Measurements from ENCODE around the gene UBD.

The UBD gene

DNA sequence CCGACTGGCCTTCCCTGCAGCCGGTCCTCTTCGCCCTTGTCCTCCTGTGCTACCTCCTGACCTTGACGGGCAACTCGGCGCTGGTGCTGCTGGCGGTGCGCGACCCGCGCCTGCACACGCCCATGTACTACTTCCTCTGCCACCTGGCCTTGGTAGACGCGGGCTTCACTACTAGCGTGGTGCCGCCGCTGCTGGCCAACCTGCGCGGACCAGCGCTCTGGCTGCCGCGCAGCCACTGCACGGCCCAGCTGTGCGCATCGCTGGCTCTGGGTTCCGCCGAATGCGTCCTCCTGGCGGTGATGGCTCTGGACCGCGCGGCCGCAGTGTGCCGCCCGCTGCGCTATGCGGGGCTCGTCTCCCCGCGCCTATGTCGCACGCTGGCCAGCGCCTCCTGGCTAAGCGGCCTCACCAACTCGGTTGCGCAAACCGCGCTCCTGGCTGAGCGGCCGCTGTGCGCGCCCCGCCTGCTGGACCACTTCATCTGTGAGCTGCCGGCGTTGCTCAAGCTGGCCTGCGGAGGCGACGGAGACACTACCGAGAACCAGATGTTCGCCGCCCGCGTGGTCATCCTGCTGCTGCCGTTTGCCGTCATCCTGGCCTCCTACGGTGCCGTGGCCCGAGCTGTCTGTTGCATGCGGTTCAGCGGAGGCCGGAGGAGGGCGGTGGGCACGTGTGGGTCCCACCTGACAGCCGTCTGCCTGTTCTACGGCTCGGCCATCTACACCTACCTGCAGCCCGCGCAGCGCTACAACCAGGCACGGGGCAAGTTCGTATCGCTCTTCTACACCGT is 6.1 kb downstream of the UBD start (continued):
- TF ChIP-seq, protein P1, sequence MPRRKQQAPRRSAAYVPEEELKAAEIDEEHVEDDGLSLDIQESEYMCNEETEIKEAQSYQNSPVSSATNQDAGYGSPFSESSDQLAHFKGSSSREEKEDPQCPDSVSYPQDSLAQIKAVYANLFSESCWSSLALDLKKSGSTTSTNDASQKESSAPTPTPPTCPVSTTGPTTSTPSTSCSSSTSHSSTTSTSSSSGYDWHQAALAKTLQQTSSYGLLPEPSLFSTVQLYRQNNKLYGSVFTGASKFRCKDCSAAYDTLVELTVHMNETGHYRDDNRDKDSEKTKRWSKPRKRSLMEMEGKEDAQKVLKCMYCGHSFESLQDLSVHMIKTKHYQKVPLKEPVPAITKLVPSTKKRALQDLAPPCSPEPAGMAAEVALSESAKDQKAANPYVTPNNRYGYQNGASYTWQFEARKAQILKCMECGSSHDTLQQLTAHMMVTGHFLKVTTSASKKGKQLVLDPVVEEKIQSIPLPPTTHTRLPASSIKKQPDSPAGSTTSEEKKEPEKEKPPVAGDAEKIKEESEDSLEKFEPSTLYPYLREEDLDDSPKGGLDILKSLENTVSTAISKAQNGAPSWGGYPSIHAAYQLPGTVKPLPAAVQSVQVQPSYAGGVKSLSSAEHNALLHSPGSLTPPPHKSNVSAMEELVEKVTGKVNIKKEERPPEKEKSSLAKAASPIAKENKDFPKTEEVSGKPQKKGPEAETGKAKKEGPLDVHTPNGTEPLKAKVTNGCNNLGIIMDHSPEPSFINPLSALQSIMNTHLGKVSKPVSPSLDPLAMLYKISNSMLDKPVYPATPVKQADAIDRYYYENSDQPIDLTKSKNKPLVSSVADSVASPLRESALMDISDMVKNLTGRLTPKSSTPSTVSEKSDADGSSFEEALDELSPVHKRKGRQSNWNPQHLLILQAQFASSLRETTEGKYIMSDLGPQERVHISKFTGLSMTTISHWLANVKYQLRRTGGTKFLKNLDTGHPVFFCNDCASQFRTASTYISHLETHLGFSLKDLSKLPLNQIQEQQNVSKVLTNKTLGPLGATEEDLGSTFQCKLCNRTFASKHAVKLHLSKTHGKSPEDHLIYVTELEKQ (tag by site-specific recombination; IDR thresholded peaks at IDR 0.05; ENCODE audit: borderline replicate concordance) = no peak
- TF ChIP-seq, protein P2, sequence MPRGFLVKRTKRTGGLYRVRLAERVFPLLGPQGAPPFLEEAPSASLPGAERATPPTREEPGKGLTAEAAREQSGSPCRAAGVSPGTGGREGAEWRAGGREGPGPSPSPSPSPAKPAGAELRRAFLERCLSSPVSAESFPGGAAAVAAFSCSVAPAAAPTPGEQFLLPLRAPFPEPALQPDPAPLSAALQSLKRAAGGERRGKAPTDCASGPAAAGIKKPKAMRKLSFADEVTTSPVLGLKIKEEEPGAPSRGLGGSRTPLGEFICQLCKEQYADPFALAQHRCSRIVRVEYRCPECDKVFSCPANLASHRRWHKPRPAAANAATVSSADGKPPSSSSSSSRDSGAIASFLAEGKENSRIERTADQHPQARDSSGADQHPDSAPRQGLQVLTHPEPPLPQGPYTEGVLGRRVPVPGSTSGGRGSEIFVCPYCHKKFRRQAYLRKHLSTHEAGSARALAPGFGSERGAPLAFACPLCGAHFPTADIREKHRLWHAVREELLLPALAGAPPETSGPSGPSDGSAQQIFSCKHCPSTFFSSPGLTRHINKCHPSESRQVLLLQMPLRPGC (tag by site-specific recombination; IDR thresholded peaks at IDR 0.05) = no peak
- TF ChIP-seq, protein P3, sequence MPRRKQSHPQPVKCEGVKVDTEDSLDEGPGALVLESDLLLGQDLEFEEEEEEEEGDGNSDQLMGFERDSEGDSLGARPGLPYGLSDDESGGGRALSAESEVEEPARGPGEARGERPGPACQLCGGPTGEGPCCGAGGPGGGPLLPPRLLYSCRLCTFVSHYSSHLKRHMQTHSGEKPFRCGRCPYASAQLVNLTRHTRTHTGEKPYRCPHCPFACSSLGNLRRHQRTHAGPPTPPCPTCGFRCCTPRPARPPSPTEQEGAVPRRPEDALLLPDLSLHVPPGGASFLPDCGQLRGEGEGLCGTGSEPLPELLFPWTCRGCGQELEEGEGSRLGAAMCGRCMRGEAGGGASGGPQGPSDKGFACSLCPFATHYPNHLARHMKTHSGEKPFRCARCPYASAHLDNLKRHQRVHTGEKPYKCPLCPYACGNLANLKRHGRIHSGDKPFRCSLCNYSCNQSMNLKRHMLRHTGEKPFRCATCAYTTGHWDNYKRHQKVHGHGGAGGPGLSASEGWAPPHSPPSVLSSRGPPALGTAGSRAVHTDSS (tag by site-specific recombination; IDR thresholded peaks at IDR 0.05) = no peak
- no peak for TF ChIP-seq ZNF623 (tag by site-specific recombination; IDR thresholded peaks at IDR 0.05)
- TF ChIP-seq ZNF555 (tag by site-specific recombination; conservative IDR thresholded peaks at IDR 0.05) = no peak
- no peak for TF ChIP-seq ZNF544 (tag by site-specific recombination; IDR thresholded peaks at IDR 0.05)
- TF ChIP-seq ZIC2 (tag by site-specific recombination; IDR thresholded peaks at IDR 0.05) = peak; percentile 93

DNA sequence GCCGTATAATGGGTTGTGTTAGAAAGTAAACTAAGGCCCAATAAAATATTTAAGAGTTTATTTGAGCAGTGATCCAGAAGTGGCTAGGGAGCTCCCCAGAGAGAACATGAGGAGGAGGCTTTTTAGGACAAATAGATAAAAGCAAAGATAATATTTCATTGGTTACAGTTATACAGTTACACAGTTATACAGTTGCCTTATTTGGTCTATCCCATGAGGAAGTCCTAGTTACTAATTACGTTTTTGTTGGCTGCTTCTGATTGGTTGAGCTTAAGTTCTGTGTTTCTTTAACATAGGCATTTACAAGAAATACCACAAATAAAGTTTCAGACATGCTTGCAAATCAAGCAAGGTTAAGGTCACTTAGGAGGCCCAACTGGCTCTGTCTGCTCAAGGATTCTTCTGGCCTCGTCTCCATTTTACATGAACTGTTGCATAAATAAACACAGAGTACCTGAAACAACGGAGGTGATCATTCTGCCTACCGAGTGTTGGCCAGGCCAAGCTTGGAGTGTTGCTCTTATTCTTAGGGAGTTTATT is 7.0 kb downstream of the UBD start:
- POLR2A ChIA-PET = no interaction called here
- TF ChIP-seq OSR2 (tag by site-specific recombination; IDR thresholded peaks at IDR 0.05) (peak; percentile 29; the same call in 1 of the 2 replicates), ZNF623 (tag by site-specific recombination; IDR thresholded peaks at IDR 0.05) (no peak), FEZF1 (tag by site-specific recombination; IDR thresholded peaks at IDR 0.05) (peak; percentile 52), REPIN1 (tag by site-specific recombination; IDR thresholded peaks at IDR 0.05; ENCODE audit: low read depth) (no peak), GLI2 (tag by site-specific recombination; IDR thresholded peaks at IDR 0.05; ENCODE audit: borderline replicate concordance, low read depth) (no peak), WT1 (tag by site-specific recombination; IDR thresholded peaks at IDR 0.05) (peak; percentile 59; the same call in 1 of the 2 replicates), ZNF140 (tag by site-specific recombination; IDR thresholded peaks at IDR 0.05) (no peak), MYNN (tag by site-specific recombination; IDR thresholded peaks at IDR 0.05; ENCODE audit: borderline replicate concordance) (no peak), IKZF3 (tag by site-specific recombination; IDR thresholded peaks at IDR 0.05) (peak; percentile 35; the same call in 1 of the 2 replicates), OVOL3 (tag by site-specific recombination; IDR thresholded peaks at IDR 0.05) (peak; percentile 96), ZNF341 (tag by site-specific recombination; IDR thresholded peaks at IDR 0.05; ENCODE audit: low read depth) (no peak), ZFP37 (tag by site-specific recombination; IDR thresholded peaks at IDR 0.05) (no peak), SP2 (tag by site-specific recombination; IDR thresholded peaks at IDR 0.05) (peak; percentile 32)
- TF ChIP-seq, protein P4, sequence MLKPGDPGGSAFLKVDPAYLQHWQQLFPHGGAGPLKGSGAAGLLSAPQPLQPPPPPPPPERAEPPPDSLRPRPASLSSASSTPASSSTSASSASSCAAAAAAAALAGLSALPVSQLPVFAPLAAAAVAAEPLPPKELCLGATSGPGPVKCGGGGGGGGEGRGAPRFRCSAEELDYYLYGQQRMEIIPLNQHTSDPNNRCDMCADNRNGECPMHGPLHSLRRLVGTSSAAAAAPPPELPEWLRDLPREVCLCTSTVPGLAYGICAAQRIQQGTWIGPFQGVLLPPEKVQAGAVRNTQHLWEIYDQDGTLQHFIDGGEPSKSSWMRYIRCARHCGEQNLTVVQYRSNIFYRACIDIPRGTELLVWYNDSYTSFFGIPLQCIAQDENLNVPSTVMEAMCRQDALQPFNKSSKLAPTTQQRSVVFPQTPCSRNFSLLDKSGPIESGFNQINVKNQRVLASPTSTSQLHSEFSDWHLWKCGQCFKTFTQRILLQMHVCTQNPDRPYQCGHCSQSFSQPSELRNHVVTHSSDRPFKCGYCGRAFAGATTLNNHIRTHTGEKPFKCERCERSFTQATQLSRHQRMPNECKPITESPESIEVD (tag by site-specific recombination; IDR thresholded peaks at IDR 0.05) = peak; percentile 42
- TF ChIP-seq, protein P5, sequence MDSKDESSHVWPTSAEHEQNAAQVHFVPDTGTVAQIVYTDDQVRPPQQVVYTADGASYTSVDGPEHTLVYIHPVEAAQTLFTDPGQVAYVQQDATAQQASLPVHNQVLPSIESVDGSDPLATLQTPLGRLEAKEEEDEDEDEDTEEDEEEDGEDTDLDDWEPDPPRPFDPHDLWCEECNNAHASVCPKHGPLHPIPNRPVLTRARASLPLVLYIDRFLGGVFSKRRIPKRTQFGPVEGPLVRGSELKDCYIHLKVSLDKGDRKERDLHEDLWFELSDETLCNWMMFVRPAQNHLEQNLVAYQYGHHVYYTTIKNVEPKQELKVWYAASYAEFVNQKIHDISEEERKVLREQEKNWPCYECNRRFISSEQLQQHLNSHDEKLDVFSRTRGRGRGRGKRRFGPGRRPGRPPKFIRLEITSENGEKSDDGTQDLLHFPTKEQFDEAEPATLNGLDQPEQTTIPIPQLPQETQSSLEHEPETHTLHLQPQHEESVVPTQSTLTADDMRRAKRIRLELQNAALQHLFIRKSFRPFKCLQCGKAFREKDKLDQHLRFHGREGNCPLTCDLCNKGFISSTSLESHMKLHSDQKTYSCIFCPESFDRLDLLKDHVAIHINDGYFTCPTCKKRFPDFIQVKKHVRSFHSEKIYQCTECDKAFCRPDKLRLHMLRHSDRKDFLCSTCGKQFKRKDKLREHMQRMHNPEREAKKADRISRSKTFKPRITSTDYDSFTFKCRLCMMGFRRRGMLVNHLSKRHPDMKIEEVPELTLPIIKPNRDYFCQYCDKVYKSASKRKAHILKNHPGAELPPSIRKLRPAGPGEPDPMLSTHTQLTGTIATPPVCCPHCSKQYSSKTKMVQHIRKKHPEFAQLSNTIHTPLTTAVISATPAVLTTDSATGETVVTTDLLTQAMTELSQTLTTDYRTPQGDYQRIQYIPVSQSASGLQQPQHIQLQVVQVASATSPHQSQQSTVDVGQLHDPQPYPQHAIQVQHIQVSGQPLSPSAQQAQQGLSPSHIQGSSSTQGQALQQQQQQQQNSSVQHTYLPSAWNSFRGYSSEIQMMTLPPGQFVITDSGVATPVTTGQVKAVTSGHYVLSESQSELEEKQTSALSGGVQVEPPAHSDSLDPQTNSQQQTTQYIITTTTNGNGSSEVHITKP (tag by site-specific recombination; IDR thresholded peaks at IDR 0.05) = peak; percentile 64; the same call in 1 of the 2 replicates
- H3K27ac ChIP-seq (ENCODE audit: extremely low read depth, low read depth, low read length) = no peak overlapping the region; the same call in 1 of the 2 replicates
- no peaks in the 10 kb centered on the region for H3K36me3 ChIP-seq (ENCODE audit: control insufficient read depth in 2 of 2, insufficient read depth in 1 of 2, low read length in 2 of 2)
- peaks cover 12% of the 10 kb centered on the region for H3K4me1 ChIP-seq (ENCODE audit: control insufficient read depth, insufficient read depth, low read length)
- H3K4me3 ChIP-seq (ENCODE audit: low read depth, low read length) = no peak overlapping the region
- CTCF ChIA-PET = interaction anchor here (0.7 kb wide), 1 partner anchor 537 kb away, joined by 3 read pairs; no protein-coding TSS in a partner anchor
- no peaks in the 10 kb centered on the region for H3K9me3 ChIP-seq (ENCODE audit: control insufficient read depth, insufficient read depth, low read depth, low read length)

All from HEK293 (cell line).